Measurements from ENCODE around the gene HDAC7.

Gene HDAC7

DNA sequence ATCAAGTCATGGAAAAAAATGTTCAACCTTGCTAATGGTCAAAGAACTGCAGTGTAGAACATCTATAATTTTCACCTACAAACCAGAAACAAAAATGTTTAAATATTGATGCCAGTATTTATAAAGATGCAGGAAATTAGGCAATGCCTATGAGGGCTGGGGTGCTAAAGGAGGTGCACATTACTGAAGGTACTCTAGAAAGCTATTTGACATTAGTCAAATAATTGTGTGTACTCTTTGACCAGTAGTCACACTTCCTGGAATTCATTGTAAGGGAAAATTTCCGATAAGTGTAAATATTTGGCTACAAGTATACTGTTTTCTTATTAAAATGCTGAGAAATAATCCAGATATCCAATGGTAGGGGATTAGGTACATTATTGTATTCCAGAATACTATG, 36.4 kb upstream of the HDAC7 start:
- no peak for DNase-seq (ENCODE audit: low spot score)
- TF ChIP-seq, protein P1, sequence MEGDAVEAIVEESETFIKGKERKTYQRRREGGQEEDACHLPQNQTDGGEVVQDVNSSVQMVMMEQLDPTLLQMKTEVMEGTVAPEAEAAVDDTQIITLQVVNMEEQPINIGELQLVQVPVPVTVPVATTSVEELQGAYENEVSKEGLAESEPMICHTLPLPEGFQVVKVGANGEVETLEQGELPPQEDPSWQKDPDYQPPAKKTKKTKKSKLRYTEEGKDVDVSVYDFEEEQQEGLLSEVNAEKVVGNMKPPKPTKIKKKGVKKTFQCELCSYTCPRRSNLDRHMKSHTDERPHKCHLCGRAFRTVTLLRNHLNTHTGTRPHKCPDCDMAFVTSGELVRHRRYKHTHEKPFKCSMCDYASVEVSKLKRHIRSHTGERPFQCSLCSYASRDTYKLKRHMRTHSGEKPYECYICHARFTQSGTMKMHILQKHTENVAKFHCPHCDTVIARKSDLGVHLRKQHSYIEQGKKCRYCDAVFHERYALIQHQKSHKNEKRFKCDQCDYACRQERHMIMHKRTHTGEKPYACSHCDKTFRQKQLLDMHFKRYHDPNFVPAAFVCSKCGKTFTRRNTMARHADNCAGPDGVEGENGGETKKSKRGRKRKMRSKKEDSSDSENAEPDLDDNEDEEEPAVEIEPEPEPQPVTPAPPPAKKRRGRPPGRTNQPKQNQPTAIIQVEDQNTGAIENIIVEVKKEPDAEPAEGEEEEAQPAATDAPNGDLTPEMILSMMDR (IDR thresholded peaks at IDR 0.05; ENCODE audit: extremely low read depth, missing control alignments), result no peak

DNA sequence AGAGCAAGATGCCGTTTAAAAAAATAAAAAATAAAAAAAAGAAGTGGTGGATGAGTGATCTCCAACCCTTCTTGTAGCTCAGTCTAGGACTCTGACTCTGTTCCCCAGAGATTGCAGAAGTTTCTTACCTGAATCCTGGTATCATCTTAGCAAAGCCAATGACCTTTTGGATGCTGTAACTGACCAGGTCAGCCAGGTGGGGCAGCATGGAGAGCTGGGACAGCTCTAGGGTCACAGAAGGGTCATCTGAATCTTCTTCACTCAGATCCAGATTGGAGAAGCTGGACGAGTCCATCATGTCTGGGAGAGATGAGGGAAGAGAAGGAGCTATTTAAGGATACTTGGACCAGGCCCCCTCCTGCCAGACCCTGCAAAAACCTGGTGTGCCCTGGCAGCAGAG, 35.8 kb upstream of the HDAC7 start:
- TF ChIP-seq, protein P1 (IDR thresholded peaks at IDR 0.05; ENCODE audit: extremely low read depth, missing control alignments), result no peak
- DNase-seq (ENCODE audit: low spot score), result no peak

DNA sequence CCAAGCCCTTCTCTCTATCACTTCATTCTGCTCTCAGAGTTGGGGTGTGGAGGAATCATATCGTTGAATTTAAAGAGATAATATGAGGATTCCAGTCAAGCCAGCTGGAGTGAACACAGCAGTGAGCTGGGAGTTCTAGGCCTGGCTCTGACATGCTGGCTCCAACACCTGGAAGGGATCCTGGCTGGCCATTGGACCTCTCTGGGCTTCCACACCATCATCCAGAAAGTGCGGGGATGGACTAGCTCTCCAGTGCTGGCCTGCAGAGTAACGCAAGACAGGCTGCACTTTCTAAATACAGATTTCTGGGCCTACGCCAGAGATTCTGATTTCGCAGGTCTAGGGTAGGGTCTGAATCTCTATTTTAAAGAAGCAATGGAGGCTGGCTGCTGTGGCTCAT, 34.8 kb upstream of the HDAC7 start:
- TF ChIP-seq, protein P1 (IDR thresholded peaks at IDR 0.05; ENCODE audit: extremely low read depth, missing control alignments), result no peak
- no peak for DNase-seq (ENCODE audit: low spot score)

DNA sequence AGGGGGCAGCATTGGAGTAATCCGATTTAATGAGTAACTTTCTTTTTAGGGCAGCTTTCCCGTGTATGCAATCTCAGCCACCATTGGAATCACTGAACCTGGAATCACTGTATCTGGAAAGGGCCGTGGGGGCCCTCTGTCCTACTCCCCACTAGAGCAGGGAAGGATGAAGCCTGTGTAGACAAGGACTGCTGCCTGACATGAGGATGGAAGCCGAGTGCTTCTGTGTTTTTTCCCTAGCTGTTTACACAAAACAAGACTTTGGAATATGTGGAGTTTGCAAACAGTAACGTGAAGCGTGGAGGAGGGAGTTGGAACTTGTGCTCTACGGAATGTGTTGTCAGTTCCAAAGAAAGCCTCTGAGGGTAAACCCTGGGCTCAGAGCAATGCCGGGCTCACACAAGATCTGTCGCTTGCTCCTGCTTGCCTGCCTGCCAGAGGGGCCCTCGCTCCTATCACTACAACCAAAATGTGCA, 32.4 kb upstream of the HDAC7 start:
- TF ChIP-seq, protein P1 (IDR thresholded peaks at IDR 0.05; ENCODE audit: extremely low read depth, missing control alignments), result no peak
- no peak for DNase-seq (ENCODE audit: low spot score)

DNA sequence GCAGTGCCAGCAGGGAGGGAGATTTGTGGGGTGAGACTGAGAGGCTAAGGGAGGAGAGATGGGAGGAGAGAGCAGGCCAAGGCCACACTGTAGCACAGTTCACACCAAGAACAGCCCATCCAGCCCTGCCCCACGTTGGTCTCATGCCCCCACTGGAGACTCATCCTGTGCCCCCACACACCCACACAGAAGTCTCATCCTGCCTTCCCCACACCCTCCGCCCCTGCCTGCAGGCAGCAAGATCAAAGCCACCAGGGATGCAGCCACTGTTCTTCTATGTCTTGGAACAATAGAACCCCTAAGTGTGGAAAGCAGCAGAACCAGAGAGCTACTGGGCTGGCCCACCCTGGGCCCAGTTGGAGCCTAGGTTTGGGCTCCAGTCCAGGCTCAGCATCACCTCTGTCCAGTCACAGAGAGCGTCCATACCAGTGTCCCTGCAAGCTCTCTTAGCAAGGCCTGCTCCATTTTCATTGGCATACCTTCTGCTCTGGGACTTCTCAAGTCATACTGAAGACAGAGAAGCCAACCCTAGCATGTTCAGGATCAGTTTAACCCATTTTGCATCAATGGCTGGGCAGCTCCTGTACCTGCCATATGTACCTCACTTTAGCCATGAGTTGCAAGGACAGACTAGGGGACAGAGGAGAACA, 31.7 kb upstream of the HDAC7 start:
- TF ChIP-seq, protein P1 (IDR thresholded peaks at IDR 0.05; ENCODE audit: extremely low read depth, missing control alignments), result no peak
- DNase-seq (ENCODE audit: low spot score), result no peak

DNA sequence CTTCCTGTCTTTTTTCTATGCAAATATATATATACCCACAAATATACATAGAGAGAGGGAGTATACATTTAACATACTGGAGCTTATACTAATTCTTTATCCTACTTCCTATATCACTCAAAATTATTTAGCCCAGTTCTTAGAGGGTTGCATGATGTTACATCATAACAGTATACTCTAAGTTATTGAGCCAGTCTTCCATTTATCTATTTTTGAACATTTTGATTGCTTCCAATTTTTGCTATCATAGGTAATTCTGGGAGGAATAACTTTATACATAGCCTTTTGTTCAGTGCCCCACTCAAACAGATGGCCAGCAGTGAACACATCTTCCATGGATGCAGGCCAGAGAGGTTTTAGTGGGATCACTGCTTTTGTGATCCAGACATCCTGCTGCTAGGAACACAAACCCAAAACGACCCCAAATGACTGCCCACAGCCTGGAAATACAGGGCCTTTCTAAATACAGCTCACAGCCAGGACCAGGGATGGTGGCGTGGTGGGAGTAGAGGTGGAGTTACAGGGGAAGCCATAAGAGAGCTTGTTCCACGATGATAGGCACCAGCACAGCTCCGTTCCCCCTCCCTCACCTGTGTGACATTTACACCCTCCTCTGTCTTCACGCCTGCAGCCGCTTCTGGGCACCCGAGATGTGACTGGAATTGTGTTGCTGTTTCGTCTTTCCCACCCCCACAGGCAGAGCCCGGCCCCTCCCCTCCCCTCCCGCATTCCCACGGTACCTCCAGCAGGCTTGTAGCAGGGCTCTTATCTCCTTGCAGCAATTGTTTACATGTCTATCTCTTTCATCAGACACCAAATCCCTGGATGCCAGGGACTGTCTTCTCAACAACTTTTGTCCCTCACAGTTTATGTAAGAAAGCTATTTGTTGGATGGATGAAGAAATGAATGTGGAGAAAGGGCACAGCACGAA, 30.7 kb upstream of the HDAC7 start:
- no peak for DNase-seq (ENCODE audit: low spot score)
- TF ChIP-seq, protein P1 (IDR thresholded peaks at IDR 0.05; ENCODE audit: extremely low read depth, missing control alignments), result no peak

DNA sequence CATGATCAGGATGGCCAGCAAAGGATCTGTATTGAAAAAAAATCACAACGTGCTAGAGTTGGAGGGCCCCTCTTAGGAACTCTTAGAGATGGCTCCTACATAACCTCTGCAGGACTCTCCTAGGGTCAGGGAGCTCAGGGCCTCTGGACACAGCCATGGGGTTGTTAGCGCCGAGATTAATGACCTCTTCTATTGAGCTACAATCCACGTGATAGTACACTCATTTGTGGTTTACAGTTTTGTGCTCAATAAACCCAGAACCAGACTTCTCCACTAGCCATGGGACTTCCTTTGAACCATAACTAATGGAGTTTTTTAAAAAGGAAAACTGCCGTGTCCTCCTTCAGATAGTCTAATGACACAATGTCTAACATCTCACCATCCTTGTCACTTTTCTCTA, 29.6 kb upstream of the HDAC7 start:
- TF ChIP-seq, protein P1 (IDR thresholded peaks at IDR 0.05; ENCODE audit: extremely low read depth, missing control alignments), result no peak
- no peak for DNase-seq (ENCODE audit: low spot score)

Measured in GM20000 (cell line).